ENCODE measurements around the gene CCDC154.
"Not testable (repeated sequence)": the region's sequence is repeated elsewhere in the genome, so short reads cannot be mapped to it uniquely, and the experiment has no call there.

CCDC154 gene

GRCh38 chr16:1441391-1441829 is 2.9 kb downstream of the CCDC154 start:
- H2AFZ ChIP-seq, result no peak overlapping the region
- no peak overlapping the region for H3K4me2 ChIP-seq (ENCODE audit: low read length)
- TF ChIP-seq CTCF (IDR thresholded peaks at IDR 0.05), result no peak
- H3K4me3 ChIP-seq (ENCODE audit: low read depth, low read length), result no peak overlapping the region
- H3K9ac ChIP-seq, result no peak overlapping the region
- H3K27ac ChIP-seq, result no peak overlapping the region
- no peaks in the 10 kb centered on the region for H3K27me3 ChIP-seq (ENCODE audit: control insufficient read depth, insufficient read depth, low read length)
- H3K36me3 ChIP-seq (ENCODE audit: control insufficient read depth, insufficient read depth, low read length), result no peaks in the 10 kb centered on the region
- no peaks in the 10 kb centered on the region for H3K4me1 ChIP-seq
- H3K79me2 ChIP-seq, result no peaks in the 10 kb centered on the region
- H3K9me3 ChIP-seq (ENCODE audit: control insufficient read depth, low read length), result no peaks in the 10 kb centered on the region

- not testable (repeated sequence) for H2AFZ ChIP-seq; H3K4me2 ChIP-seq (ENCODE audit: low read length); H3K9me3 ChIP-seq (ENCODE audit: control insufficient read depth, low read length); H3K27ac ChIP-seq; H3K9ac ChIP-seq; H3K27me3 ChIP-seq (ENCODE audit: control insufficient read depth, insufficient read depth, low read length); H3K4me1 ChIP-seq; H3K79me2 ChIP-seq; H3K36me3 ChIP-seq (ENCODE audit: control insufficient read depth, insufficient read depth, low read length); H3K4me3 ChIP-seq (ENCODE audit: low read depth, low read length)
Measured at GRCh38 chr16:1439699-1440074, 4.7 kb downstream of the CCDC154 start.

- Histone ChIP-seq H3K79me2 (no peaks in the 10 kb centered on the region), H3K9ac (no peak overlapping the region), H3K36me3 (ENCODE audit: control insufficient read depth, insufficient read depth, low read length) (no peaks in the 10 kb centered on the region), H3K27ac (no peak overlapping the region), H3K27me3 (ENCODE audit: control insufficient read depth, insufficient read depth, low read length) (no peaks in the 10 kb centered on the region), H3K4me1 (no peaks in the 10 kb centered on the region), H3K4me2 (ENCODE audit: low read length) (no peak overlapping the region), H2AFZ (no peak overlapping the region), H3K9me3 (ENCODE audit: control insufficient read depth, low read length) (no peaks in the 10 kb centered on the region), H3K4me3 (ENCODE audit: low read depth, low read length) (no peak overlapping the region)
- TF ChIP-seq CTCF (IDR thresholded peaks at IDR 0.05), result no peak
Measured at GRCh38 chr16:1439058-1439698, 5.2 kb downstream of the CCDC154 start.

GRCh38 chr16:1438229-1439057 is 5.9 kb downstream of the CCDC154 start:
- no peaks in the 10 kb centered on the region for H3K9me3 ChIP-seq (ENCODE audit: control insufficient read depth, low read length)
- no peak overlapping the region for H2AFZ ChIP-seq
- no peak overlapping the region for H3K4me3 ChIP-seq (ENCODE audit: low read depth, low read length)
- no peaks in the 10 kb centered on the region for H3K36me3 ChIP-seq (ENCODE audit: control insufficient read depth, insufficient read depth, low read length)
- TF ChIP-seq CTCF (IDR thresholded peaks at IDR 0.05), result no peak
- no peaks in the 10 kb centered on the region for H3K79me2 ChIP-seq
- H3K27me3 ChIP-seq (ENCODE audit: control insufficient read depth, insufficient read depth, low read length), result no peaks in the 10 kb centered on the region
- no peak overlapping the region for H3K9ac ChIP-seq
- no peak overlapping the region for H3K4me2 ChIP-seq (ENCODE audit: low read length)
- no peak overlapping the region for H3K27ac ChIP-seq
- H3K4me1 ChIP-seq, result no peaks in the 10 kb centered on the region

GRCh38 chr16:1437606-1438005 is 6.8 kb downstream of the CCDC154 start:
- Histone ChIP-seq H3K4me3 (ENCODE audit: low read depth, low read length) (no peak overlapping the region), H3K27me3 (ENCODE audit: control insufficient read depth, insufficient read depth, low read length) (no peaks in the 10 kb centered on the region), H3K79me2 (no peaks in the 10 kb centered on the region), H3K9me3 (ENCODE audit: control insufficient read depth, low read length) (no peaks in the 10 kb centered on the region), H3K36me3 (ENCODE audit: control insufficient read depth, insufficient read depth, low read length) (no peaks in the 10 kb centered on the region), H3K27ac (no peak overlapping the region), H2AFZ (no peak overlapping the region), H3K4me2 (ENCODE audit: low read length) (no peak overlapping the region), H3K4me1 (no peaks in the 10 kb centered on the region), H3K9ac (no peak overlapping the region)
- TF ChIP-seq CTCF (IDR thresholded peaks at IDR 0.05), result no peak
